Stimulated activated naive B cell treated with anti-CD40 and anti-IgM and Interleukin-4, amounts not matched to agents 10 μg/mL and 1 μg/mL and 100 μg/mL, for 72 hours (primary cell): ENCODE data around the gene TBC1D8.

Experiments
- ATAC-seq, 2 donors: fragments of 150-1000 bp; cut with Tn5 transposase; replicated peaks; 2 replicates each; pipeline ENCODE4 v1.10.0; 2021; ENCODE audit warnings: moderate library complexity in 1 of 2
- DNase-seq: peaks from one replicate; pipeline ENCODE4 v3.0.0; 2021
- H3K27ac Mint-ChIP-seq: one replicate; pipeline ENCODE4 v1.8.0; 2022; ENCODE audit warnings: mild to moderate bottlenecking, mixed read lengths
- H3K27me3 Mint-ChIP-seq, 2 donors: one replicate each; pipeline ENCODE4 v1.8.0; 2022; ENCODE audit warnings: mixed read lengths in 2 of 2
- H3K36me3 Mint-ChIP-seq, 2 donors: one replicate each; pipeline ENCODE4 v1.8.0; 2022; ENCODE audit warnings: mixed read lengths in 2 of 2, mild to moderate bottlenecking in 1 of 2
- H3K4me1 Mint-ChIP-seq, 2 donors: one replicate each; pipeline ENCODE4 v1.8.0; 2022; ENCODE audit warnings: mixed read lengths in 2 of 2, mild to moderate bottlenecking in 1 of 2
- H3K4me3 Mint-ChIP-seq, 2 donors: one replicate each; pipeline ENCODE4 v1.8.0; 2022; ENCODE audit warnings: mild to moderate bottlenecking in 2 of 2, mixed read lengths in 2 of 2, moderate library complexity in 1 of 2
- H3K9me3 Mint-ChIP-seq, 2 donors: one replicate each; pipeline ENCODE4 v1.8.0; 2022; ENCODE audit warnings: mixed read lengths in 2 of 2, mild to moderate bottlenecking in 1 of 2

The TBC1D8 gene

DNA sequence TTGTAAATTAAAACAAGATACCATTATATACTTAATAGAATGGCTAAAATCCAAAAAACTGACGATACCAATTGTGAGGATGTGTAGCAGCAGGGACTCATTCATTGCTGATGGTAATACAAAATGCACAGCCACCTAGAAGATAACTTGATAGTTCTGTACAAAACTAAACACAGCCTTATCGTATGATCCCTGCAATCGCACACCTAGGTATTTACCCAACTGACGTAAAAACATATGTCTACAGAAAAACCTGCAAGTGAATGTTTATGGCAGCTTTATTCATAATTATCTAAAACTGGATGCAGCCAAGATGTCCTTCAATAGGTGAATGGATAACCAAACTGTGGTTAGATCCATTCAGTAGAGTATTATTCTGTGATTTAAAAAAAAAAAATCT, 45.5 kb downstream of the TBC1D8 start:
- ATAC-seq (no peak), DNase-seq (no peak)
- Mint-ChIP-seq H3K27ac (no peak overlapping the region), H3K27me3 (peaks cover 2% of the 10 kb centered on the region in 2 donors), H3K36me3 (peaks cover 9 to 12% of the 10 kb centered on the region in 2 donors), H3K4me3 (no peak overlapping the region), H3K4me1 (peaks cover 3 to 12% of the 10 kb centered on the region in 2 donors), H3K9me3 (peaks cover 11 to 13% of the 10 kb centered on the region in 2 donors)

DNA sequence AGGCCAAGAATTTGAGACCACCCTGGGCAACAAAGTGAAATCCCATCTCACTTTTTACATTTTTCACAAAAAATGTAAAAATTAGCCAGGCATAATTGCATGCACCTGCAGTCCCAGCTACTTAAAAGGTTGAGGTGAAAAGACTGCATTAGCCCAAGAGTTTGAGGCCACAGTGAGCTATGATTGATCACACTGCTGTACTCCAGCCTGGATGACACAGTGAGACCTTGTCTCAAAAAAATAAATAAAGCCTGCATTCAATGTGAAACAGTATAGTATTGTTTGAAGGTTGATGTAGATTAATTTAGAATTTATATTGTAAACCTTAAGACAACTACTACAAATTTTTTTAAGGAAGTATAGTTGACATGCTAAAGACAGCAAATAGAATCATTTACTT, 53.5 kb downstream of the TBC1D8 start:
- H3K4me1 Mint-ChIP-seq = peaks cover 14 to 37% of the 10 kb centered on the region in 2 donors
- no peak overlapping the region for H3K27ac Mint-ChIP-seq
- H3K9me3 Mint-ChIP-seq = peaks cover 22 to 23% of the 10 kb centered on the region in 2 donors
- ATAC-seq (no peak), DNase-seq (no peak)
- peaks cover 22 to 26% of the 10 kb centered on the region in 2 donors for H3K36me3 Mint-ChIP-seq
- peaks cover 20 to 33% of the 10 kb centered on the region in 2 donors for H3K27me3 Mint-ChIP-seq
- H3K4me3 Mint-ChIP-seq = no peak overlapping the region

DNA sequence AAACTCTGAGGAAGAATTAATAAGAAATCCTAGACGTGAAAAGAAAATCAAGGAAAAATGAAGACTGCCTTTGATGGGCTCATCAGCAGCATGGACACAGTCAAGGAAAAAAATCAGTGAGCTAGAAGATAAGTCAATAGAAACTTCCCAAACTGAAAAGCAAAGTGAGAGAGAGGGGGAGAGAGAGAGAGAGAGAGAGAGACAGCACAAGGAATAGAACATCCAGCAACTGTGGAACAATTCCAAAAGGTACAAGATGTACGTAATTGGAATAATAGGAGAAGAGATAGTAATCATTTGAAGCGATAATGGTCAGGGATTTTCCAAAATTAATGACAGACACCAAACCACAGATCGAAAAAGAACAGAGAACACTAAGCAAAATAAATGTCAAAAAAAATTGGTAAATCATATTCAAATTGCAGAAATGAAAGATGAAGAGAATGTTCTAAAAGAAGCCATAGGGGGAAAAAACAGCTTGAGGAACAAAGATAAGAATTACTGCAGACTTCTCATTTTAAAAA, 54.5 kb downstream of the TBC1D8 start:
- H3K4me1 Mint-ChIP-seq = peaks cover 15 to 45% of the 10 kb centered on the region in 2 donors
- H3K4me3 Mint-ChIP-seq = peak overlapping the region in 1 of 2 donors; percentile 16
- H3K27ac Mint-ChIP-seq = no peak overlapping the region
- peaks cover 20 to 33% of the 10 kb centered on the region in 2 donors for H3K27me3 Mint-ChIP-seq
- no peak for ATAC-seq
- peaks cover 18% of the 10 kb centered on the region in 2 donors for H3K9me3 Mint-ChIP-seq
- no peak for DNase-seq
- H3K36me3 Mint-ChIP-seq = peaks cover 18 to 24% of the 10 kb centered on the region in 2 donors

- Mint-ChIP-seq H3K27me3 (peaks cover 16 to 27% of the 10 kb centered on the region in 2 donors), H3K9me3 (peaks cover 10 to 11% of the 10 kb centered on the region in 2 donors), H3K36me3 (peaks cover 13 to 20% of the 10 kb centered on the region in 2 donors), H3K4me3 (no peak overlapping the region), H3K27ac (no peak overlapping the region), H3K4me1 (peaks cover 28 to 65% of the 10 kb centered on the region in 2 donors)
- no peak for ATAC-seq
- no peak for DNase-seq
Observed at GRCh38 chr2:101094351-101094750, 56.8 kb downstream of the TBC1D8 start.

DNA sequence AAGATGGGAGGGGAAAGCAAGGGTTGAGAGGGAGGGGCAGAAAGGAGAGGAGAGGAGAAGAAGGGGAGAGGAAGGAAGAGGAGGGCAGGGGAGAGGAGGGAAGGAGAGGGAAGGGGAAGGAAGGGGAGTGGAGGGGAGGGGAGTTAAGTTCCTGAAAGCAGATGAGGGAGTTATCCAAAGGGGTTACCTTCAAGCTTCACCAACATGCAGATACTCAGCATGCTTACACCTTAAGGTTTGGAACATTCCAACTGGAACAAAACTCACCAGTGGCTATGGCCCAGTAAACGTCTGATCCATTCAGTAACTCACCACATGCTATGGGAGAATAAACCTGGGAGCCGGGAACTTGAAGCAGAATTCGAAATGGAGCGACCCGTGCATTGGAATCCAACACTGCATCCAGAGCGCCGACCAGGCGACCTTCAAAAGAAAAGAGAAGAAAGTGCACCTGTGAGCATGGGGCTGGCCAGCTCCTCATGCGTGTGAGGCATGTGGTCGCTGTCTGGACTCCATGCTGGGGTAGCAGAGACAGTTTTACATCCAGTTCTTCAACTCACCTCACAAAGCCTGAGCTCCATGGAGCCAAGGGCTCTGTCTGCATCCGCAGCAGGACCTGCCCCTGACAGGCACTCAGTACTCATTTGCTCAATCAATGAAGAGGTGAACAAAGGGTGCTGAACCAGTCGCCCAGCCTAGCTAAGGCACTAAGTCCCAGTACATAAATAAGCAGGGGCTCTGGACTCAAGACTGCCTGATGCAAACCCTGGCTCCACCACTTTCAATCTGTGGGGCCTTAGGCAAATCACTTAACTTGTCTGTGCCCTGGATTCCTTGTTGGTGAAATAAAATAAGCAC, 61.0 kb downstream of the TBC1D8 start:
- peak; percentile 18 to 32 for ATAC-seq
- Mint-ChIP-seq H3K4me1 (peaks cover 41 to 87% of the 10 kb centered on the region in 2 donors), H3K27ac (peak overlapping the region; percentile 89), H3K9me3 (peaks cover 0 to 2% of the 10 kb centered on the region in 2 donors), H3K4me3 (peak overlapping the region; percentile 44 to 69), H3K36me3 (peaks cover 11 to 16% of the 10 kb centered on the region in 2 donors), H3K27me3 (peaks cover 5 to 8% of the 10 kb centered on the region in 2 donors)
- no peak for DNase-seq

- Mint-ChIP-seq H3K27me3 (peaks cover 5 to 7% of the 10 kb centered on the region in 2 donors), H3K36me3 (peaks cover 11 to 16% of the 10 kb centered on the region in 2 donors), H3K4me1 (peaks cover 38 to 82% of the 10 kb centered on the region in 2 donors), H3K4me3 (peak overlapping the region; percentile 44 to 69), H3K9me3 (peaks cover 0 to 2% of the 10 kb centered on the region in 2 donors), H3K27ac (peak overlapping the region; percentile 89)
- ATAC-seq (peak; percentile 95 to 97), DNase-seq (peak; percentile 71)
Observed at GRCh38 chr2:101089419-101089818, 61.8 kb downstream of the TBC1D8 start.

DNA sequence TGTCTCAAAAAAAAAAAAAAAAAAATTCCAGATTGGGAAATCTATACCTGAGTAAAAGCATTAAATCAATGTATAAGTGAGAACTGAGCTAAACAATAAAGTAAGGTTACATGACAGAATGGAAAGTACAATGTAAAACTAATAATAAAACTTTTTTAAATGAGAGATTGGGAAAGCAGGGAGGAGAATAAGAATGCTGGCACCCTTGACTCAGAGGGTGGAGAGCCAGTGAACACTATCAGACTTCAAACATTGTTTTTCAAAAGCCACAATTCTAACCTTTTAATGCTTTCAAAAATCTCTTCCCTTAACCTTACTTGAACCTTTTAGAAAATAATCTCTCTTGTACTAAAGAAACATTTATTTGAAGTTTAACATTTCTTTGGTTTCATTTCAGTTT, 63.5 kb downstream of the TBC1D8 start:
- H3K27me3 Mint-ChIP-seq = no peaks in the 10 kb centered on the region
- peaks cover 35 to 81% of the 10 kb centered on the region in 2 donors for H3K4me1 Mint-ChIP-seq
- ATAC-seq (no peak), DNase-seq (no peak)
- H3K36me3 Mint-ChIP-seq = peaks cover 14 to 16% of the 10 kb centered on the region in 2 donors
- H3K27ac Mint-ChIP-seq = no peak overlapping the region
- H3K4me3 Mint-ChIP-seq = no peak overlapping the region
- peaks cover 0 to 2% of the 10 kb centered on the region in 2 donors for H3K9me3 Mint-ChIP-seq

- peaks cover 21 to 51% of the 10 kb centered on the region in 2 donors for H3K4me1 Mint-ChIP-seq
- H3K27me3 Mint-ChIP-seq = peaks cover 6 to 11% of the 10 kb centered on the region in 2 donors
- DNase-seq = no peak
- peaks cover 0 to 2% of the 10 kb centered on the region in 2 donors for H3K9me3 Mint-ChIP-seq
- peaks cover 13% of the 10 kb centered on the region in 2 donors for H3K36me3 Mint-ChIP-seq
- no peak overlapping the region for H3K4me3 Mint-ChIP-seq
- H3K27ac Mint-ChIP-seq = no peak overlapping the region
- no peak for ATAC-seq
Observed at GRCh38 chr2:101083613-101084012, 67.6 kb downstream of the TBC1D8 start.

DNA sequence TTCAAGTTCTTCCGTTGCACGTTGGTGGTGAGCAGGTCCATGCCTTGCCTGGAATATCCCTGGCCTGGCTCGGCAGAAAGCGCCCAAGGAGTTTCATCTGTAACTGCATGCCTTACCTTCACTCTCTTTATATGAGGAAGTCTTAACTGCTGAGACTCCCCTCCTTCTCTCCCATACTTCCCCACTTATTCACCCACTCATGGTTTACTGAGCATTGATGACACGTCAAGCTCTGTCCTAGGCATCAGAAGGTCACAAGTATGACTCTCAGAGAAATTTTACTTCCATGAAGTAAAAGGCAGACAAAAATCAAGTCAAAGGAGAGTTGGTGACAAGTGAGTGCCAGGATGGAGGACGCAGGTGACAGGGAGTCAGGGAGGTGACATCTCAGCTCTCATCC, 68.2 kb downstream of the TBC1D8 start:
- peaks cover 6 to 11% of the 10 kb centered on the region in 2 donors for H3K27me3 Mint-ChIP-seq
- peaks cover 17 to 45% of the 10 kb centered on the region in 2 donors for H3K4me1 Mint-ChIP-seq
- no peak for DNase-seq
- peak in 1 of 2 donors; percentile 39 for ATAC-seq
- no peak overlapping the region for H3K4me3 Mint-ChIP-seq
- H3K27ac Mint-ChIP-seq = no peak overlapping the region
- H3K9me3 Mint-ChIP-seq = peaks cover 0 to 2% of the 10 kb centered on the region in 2 donors
- H3K36me3 Mint-ChIP-seq = peaks cover 11 to 13% of the 10 kb centered on the region in 2 donors

DNA sequence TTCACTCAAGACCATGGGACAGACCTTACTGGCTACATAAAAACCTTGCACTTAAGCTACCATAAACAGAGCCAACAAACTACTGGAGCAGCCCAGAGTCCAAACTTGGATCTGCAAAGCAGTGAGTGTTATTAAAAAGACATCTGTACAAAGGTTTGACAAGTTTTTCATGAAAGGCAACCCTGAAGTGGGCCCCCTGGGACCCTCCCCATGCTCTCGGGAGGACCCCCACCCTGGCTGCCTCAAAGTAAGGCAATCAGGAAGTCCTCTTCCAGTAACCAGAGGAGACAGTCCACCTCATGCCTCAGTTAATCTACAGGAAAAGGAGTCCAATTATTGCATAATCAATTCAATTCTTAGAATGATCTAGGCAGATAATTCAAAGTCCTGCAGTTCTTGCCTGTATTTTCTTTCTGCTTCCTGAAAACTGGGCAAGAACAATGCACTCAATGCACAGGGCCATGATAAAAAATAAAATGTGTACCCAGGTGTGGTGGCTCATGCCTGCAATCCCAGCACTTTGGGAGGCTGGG, 69.7 kb downstream of the TBC1D8 start:
- Mint-ChIP-seq H3K4me3 (no peak overlapping the region), H3K27me3 (peaks cover 6 to 11% of the 10 kb centered on the region in 2 donors), H3K27ac (no peak overlapping the region), H3K9me3 (no peaks in the 10 kb centered on the region), H3K36me3 (peaks cover 11 to 14% of the 10 kb centered on the region in 2 donors), H3K4me1 (peaks cover 11 to 29% of the 10 kb centered on the region in 2 donors)
- no peak for DNase-seq
- no peak for ATAC-seq

DNA sequence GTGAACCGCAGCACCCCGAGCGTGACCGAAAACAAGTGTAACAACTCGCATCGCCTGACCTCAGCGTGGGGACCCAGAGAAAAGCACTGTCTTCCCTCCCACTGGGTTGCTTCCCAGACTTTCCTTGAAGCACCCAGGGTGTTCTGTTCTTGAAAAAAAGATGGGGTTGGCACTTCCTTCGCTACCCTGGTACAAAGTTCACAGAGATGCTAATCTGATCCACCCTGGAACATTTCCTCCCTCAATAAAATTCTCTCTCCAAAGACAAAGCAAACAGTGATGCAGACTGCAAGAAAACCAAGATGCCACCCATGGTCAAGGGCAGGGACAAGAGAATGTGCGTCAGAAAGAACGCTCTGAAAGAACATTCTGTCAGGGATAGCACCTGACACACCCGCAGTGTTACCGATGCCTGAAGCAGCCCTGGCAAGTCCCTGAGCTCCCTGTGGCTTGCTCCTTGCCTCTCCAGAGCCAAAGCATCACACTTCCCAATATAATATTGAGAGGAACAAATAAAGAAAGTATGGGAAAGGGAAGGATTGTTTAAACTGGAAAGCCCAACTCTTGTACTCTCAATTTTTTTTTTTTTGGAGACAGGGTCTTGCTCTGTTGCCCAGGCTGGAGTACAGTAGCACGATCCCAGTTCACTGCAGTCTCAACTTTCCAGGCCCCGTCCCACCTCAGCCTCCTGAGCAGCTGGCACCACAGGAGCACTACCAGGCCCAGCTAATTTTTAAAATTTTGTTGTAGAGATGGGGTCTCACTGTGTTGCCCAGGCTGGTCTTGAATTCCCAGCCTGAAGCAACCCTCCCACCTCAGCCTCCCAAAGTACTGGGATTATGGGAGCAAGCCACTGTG, 70.7 kb downstream of the TBC1D8 start:
- peaks cover 7 to 19% of the 10 kb centered on the region in 2 donors for H3K4me1 Mint-ChIP-seq
- H3K4me3 Mint-ChIP-seq = no peak overlapping the region
- no peak overlapping the region for H3K27ac Mint-ChIP-seq
- H3K9me3 Mint-ChIP-seq = peaks cover under 1 to 5% of the 10 kb centered on the region in 2 donors
- DNase-seq (no peak), ATAC-seq (no peak)
- peaks cover 14% of the 10 kb centered on the region in 2 donors for H3K36me3 Mint-ChIP-seq
- H3K27me3 Mint-ChIP-seq = peaks cover 6 to 11% of the 10 kb centered on the region in 2 donors

DNA sequence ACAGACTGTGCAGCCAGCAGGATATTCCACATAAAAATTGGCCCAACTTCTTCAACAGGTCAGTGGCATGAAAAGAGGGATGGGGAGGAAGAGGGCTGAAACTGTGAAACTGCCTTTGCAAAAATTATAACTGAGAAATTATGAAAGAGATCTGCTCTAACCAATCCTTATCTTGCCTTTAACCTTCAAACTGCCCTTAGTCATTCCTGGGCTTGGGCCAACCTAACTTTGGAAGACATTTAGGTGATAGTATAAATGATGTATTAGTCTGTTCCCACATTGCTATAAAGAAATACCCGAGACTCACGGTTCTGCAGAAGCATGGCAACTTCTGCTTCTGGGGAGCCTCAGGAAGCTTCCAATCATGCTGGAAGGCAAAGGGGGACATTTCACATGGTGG, 74.6 kb downstream of the TBC1D8 start:
- Mint-ChIP-seq H3K4me3 (no peak overlapping the region), H3K4me1 (peaks cover 0 to 1% of the 10 kb centered on the region in 2 donors), H3K36me3 (peaks cover 6 to 11% of the 10 kb centered on the region in 2 donors), H3K27ac (no peak overlapping the region), H3K27me3 (peaks cover 6 to 11% of the 10 kb centered on the region in 2 donors), H3K9me3 (peaks cover 2 to 6% of the 10 kb centered on the region in 2 donors)
- ATAC-seq = no peak
- DNase-seq = no peak

GRCh38 chr2:101064868-101065549, 86.2 kb downstream of the TBC1D8 start:
- Mint-ChIP-seq H3K27ac (no peak overlapping the region), H3K9me3 (no peaks in the 10 kb centered on the region), H3K4me1 (peaks cover 9 to 23% of the 10 kb centered on the region in 2 donors), H3K4me3 (no peak overlapping the region), H3K27me3 (peaks cover 0 to 7% of the 10 kb centered on the region in 2 donors), H3K36me3 (no peaks in the 10 kb centered on the region)
- ATAC-seq = peak; percentile 62 to 81
- peak; percentile 11 for DNase-seq
